Osteoblast (primary cell): Measurements from ENCODE around the gene MARCHF3. TPM values are rescaled to one million over a fixed set of nuclear protein-coding genes. Genes with fewer than 3 reads are reported as not detected.

ENCODE experiments used
- DNase-seq: peaks from one replicate; pipeline ENCODE4 v3.0.0; 2011; ENCODE audit warnings: low spot score, mixed read lengths; ENCODE audit not compliant: insufficient read length; ENCODE audit errors: missing footprints
- H2AFZ ChIP-seq: 2 replicates; pipeline ENCODE4 v1.6.0; 2011; ENCODE audit warnings: mild to moderate bottlenecking, low read length
- H3K27ac ChIP-seq: 2 replicates; pipeline ENCODE4 v1.5.1; 2011; ENCODE audit warnings: mild to moderate bottlenecking, low read depth, low read length, moderate library complexity
- H3K27me3 ChIP-seq: 2 replicates; pipeline ENCODE4 v1.6.0; 2012; ENCODE audit warnings: mild to moderate bottlenecking, control low read depth, inconsistent platforms, low read length, moderate library complexity; ENCODE audit not compliant: insufficient read depth
- H3K36me3 ChIP-seq: 2 replicates; pipeline ENCODE4 v1.5.1; 2011; ENCODE audit warnings: mild to moderate bottlenecking, low read length, control low read depth, moderate library complexity; ENCODE audit not compliant: insufficient read depth
- H3K4me1 ChIP-seq: 2 replicates; pipeline ENCODE4 v1.5.1; 2011; ENCODE audit warnings: mild to moderate bottlenecking, low read length, control low read depth, moderate library complexity; ENCODE audit not compliant: insufficient read depth
- H3K4me2 ChIP-seq: 2 replicates; pipeline ENCODE4 v1.6.0; 2011; ENCODE audit warnings: mild to moderate bottlenecking, low read length; ENCODE audit not compliant: insufficient read depth
- H3K4me3 ChIP-seq: fragments of 200-600 bp; sonication (generic); 3 replicates; pipeline ENCODE4 v1.5.1; 2012; ENCODE audit warnings: mild to moderate bottlenecking, low read length, inconsistent platforms; ENCODE audit not compliant: insufficient read depth
- H3K79me2 ChIP-seq: 2 replicates; pipeline ENCODE4 v1.6.0; 2012; ENCODE audit warnings: mild to moderate bottlenecking, low read length, control low read depth, inconsistent platforms; ENCODE audit not compliant: insufficient read depth
- H3K9me3 ChIP-seq: 2 replicates; pipeline ENCODE4 v1.5.1; 2011; ENCODE audit warnings: low read depth, low read length, control low read depth
- H4K20me1 ChIP-seq: 2 replicates; pipeline ENCODE4 v1.6.0; 2012; ENCODE audit warnings: mild to moderate bottlenecking, low read length, control low read depth; ENCODE audit not compliant: insufficient read depth
- total RNA-seq: library from RNA; depleted of rRNA; stranded (reverse); fragments of >200 nt; gene quantifications from 2 replicates; pipeline ENCODE4 v1.2.3, GENCODE V29; 2012
- TF ChIP-seq, protein P1 (sequence below): IDR thresholded peaks from 2 replicates; pipeline ENCODE4 v1.5.1; 2011; ENCODE audit warnings: mild to moderate bottlenecking, low read depth, low read length, moderate library complexity; ENCODE audit errors: extremely low read depth

MARCHF3 gene
- total RNA-seq, 1 donor, result 2.2 TPM

DNA sequence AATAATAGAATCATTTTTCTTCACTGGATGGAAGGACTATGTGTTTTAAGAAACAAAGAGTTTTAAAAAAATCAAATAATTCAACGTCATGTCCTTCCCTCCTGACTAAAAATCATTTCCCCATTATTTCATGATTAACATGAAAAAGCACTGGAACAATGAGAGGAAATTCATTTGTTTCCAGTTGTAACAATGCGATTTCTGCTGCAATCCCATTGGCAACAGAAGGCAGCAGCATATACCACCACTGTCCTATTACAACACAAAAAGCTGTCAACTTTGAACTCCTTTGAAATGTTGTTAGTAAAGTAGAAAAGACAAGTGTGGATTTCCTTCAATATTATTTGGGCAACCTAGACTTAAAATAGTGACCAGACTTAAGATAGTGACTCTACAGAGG, 39.9 kb upstream of the MARCHF3 start:
- no peak overlapping the region for H2AFZ ChIP-seq
- H3K4me2 ChIP-seq, result no peak overlapping the region
- no peaks in the 10 kb centered on the region for H3K4me1 ChIP-seq
- TF ChIP-seq, protein P1, sequence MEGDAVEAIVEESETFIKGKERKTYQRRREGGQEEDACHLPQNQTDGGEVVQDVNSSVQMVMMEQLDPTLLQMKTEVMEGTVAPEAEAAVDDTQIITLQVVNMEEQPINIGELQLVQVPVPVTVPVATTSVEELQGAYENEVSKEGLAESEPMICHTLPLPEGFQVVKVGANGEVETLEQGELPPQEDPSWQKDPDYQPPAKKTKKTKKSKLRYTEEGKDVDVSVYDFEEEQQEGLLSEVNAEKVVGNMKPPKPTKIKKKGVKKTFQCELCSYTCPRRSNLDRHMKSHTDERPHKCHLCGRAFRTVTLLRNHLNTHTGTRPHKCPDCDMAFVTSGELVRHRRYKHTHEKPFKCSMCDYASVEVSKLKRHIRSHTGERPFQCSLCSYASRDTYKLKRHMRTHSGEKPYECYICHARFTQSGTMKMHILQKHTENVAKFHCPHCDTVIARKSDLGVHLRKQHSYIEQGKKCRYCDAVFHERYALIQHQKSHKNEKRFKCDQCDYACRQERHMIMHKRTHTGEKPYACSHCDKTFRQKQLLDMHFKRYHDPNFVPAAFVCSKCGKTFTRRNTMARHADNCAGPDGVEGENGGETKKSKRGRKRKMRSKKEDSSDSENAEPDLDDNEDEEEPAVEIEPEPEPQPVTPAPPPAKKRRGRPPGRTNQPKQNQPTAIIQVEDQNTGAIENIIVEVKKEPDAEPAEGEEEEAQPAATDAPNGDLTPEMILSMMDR, result no peak
- no peak for DNase-seq
- H3K4me3 ChIP-seq, result no peak overlapping the region
- H3K36me3 ChIP-seq, result no peaks in the 10 kb centered on the region
- H3K9me3 ChIP-seq, result no peaks in the 10 kb centered on the region
- no peak overlapping the region for H3K27ac ChIP-seq
- no peaks in the 10 kb centered on the region for H4K20me1 ChIP-seq
- no peaks in the 10 kb centered on the region for H3K27me3 ChIP-seq
- no peaks in the 10 kb centered on the region for H3K79me2 ChIP-seq

DNA sequence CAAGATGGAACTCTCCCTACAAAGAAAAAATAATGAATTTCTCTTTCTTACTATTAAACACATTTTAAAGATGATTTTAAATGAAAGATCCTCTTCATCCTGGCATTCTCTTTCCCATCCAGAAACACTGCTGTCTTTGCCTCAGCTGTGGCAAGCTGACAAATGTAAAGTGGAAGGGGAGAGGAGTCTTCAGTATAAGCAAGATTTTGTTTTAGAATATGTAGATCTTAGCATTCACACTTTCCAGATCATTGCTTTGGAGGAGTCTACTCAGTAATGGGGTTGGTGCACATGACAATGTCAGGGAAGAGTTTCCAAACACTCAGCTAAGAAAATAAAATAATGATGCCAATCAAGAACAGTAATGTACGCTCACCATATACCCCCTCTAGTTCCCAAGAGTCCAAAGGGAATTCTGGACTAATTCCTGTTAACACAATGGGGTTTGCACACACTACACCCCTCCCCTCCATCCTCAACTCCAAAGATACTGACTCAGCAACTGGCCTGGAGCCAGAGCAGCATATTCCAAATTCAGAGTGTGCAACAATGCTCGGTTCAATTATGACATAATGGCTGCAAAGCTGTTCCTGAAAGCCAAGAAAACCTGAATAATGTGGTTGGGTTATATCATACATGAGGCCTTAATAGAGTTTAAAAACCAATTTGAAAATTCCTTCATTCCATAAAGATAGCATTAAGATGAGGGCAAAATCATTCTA, 38.3 kb upstream of the MARCHF3 start:
- H3K79me2 ChIP-seq, result no peaks in the 10 kb centered on the region
- no peak overlapping the region for H3K27ac ChIP-seq
- DNase-seq, result peak; percentile 86
- no peaks in the 10 kb centered on the region for H3K4me1 ChIP-seq
- H4K20me1 ChIP-seq, result no peaks in the 10 kb centered on the region
- no peaks in the 10 kb centered on the region for H3K9me3 ChIP-seq
- H3K4me2 ChIP-seq, result no peak overlapping the region
- TF ChIP-seq, protein P1, result no peak
- H2AFZ ChIP-seq, result no peak overlapping the region
- no peak overlapping the region for H3K4me3 ChIP-seq
- no peaks in the 10 kb centered on the region for H3K36me3 ChIP-seq
- H3K27me3 ChIP-seq, result no peaks in the 10 kb centered on the region

DNA sequence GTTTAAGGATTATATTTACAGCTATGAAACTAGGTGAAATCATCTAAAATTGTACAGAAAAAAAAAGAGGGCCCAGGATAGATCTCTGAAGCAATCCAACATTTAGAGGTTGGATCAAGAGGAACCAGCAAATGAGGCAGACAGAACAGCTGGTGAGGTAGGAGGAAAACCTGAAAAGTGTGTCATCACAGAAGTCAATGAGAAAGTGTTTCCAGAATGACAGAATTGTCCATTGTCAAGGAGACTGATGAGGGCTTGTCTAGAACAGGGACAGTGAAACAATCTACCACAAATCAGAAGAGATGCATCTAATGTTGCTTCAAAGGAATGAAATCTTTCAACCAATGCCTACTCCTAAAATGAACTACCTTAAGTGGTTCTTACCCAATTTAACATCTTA, 36.4 kb upstream of the MARCHF3 start:
- TF ChIP-seq, protein P1, result no peak
- no peak for DNase-seq
- H3K27ac ChIP-seq, result no peak overlapping the region
- H3K9me3 ChIP-seq, result no peaks in the 10 kb centered on the region
- no peak overlapping the region for H3K4me3 ChIP-seq
- no peaks in the 10 kb centered on the region for H3K36me3 ChIP-seq
- H3K79me2 ChIP-seq, result no peaks in the 10 kb centered on the region
- H4K20me1 ChIP-seq, result no peaks in the 10 kb centered on the region
- no peak overlapping the region for H2AFZ ChIP-seq
- no peaks in the 10 kb centered on the region for H3K4me1 ChIP-seq
- no peak overlapping the region for H3K4me2 ChIP-seq
- no peaks in the 10 kb centered on the region for H3K27me3 ChIP-seq

DNA sequence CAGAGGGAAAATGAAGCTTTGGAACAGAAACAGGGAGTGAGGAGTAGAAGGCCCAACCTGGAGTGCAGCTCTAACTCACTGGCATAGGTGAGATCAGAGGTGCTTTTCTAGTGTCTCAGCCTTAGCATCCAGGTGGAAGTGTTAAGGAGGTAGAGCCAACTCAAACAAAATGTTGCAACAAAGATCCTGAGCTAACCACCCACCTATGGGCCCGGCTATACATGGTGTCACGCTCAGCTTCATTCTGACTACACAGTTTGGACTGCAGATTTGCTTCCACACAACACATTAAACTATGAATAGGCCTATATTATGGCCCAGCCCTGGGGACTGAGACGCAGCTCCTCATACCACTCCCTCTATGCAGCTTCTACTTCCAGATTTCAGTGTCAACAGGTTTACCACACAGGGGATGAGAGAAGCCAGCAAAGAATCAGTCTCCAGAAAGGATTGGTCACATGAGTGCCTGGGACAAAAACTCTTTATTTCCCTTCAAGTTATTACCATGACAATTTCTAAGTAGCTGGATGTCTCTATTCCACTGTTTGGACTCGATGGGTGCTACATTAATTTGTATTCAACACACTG, 34.0 kb upstream of the MARCHF3 start:
- DNase-seq, result no peak
- H3K36me3 ChIP-seq, result no peaks in the 10 kb centered on the region
- no peak overlapping the region for H2AFZ ChIP-seq
- H3K9me3 ChIP-seq, result no peaks in the 10 kb centered on the region
- no peaks in the 10 kb centered on the region for H4K20me1 ChIP-seq
- TF ChIP-seq, protein P1, result no peak
- no peak overlapping the region for H3K4me3 ChIP-seq
- H3K27me3 ChIP-seq, result no peaks in the 10 kb centered on the region
- H3K79me2 ChIP-seq, result no peaks in the 10 kb centered on the region
- no peak overlapping the region for H3K4me2 ChIP-seq
- peaks cover 7% of the 10 kb centered on the region for H3K4me1 ChIP-seq
- H3K27ac ChIP-seq, result no peak overlapping the region
